ENCODE results near the gene NUDT17.

The NUDT17 gene

DNA sequence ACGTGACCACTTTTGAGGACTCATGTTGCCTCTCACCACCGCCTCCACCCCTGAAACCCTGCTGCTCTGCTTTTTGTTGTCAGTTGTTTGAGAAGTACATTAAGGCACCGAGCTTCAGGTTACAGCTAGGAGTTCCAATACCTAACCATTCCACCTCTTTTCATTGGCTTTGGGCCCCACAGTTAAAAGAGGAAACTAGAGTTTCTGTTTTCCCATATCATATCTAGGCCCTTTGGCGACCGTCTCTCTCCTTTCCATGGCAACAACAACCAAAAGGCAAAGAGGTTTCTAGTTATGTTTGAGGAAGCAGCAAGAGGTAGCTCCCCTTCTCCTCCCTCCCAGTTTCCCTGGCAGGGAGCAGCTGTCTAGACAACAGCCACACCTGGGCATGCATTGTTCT is 34.3 kb downstream of the NUDT17 start:
- H3K36me3 Mint-ChIP-seq (ENCODE audit: low read depth): no peaks in the 10 kb centered on the region
- TF ChIP-seq, protein P1, sequence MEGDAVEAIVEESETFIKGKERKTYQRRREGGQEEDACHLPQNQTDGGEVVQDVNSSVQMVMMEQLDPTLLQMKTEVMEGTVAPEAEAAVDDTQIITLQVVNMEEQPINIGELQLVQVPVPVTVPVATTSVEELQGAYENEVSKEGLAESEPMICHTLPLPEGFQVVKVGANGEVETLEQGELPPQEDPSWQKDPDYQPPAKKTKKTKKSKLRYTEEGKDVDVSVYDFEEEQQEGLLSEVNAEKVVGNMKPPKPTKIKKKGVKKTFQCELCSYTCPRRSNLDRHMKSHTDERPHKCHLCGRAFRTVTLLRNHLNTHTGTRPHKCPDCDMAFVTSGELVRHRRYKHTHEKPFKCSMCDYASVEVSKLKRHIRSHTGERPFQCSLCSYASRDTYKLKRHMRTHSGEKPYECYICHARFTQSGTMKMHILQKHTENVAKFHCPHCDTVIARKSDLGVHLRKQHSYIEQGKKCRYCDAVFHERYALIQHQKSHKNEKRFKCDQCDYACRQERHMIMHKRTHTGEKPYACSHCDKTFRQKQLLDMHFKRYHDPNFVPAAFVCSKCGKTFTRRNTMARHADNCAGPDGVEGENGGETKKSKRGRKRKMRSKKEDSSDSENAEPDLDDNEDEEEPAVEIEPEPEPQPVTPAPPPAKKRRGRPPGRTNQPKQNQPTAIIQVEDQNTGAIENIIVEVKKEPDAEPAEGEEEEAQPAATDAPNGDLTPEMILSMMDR (IDR thresholded peaks at IDR 0.05; ENCODE audit: unreplicated experiment in 3 of 3): no peak
- H3K4me3 Mint-ChIP-seq: no peak overlapping the region
- H3K27ac Mint-ChIP-seq: peak overlapping the region in 1 of 3 experiments; percentile 21
- peaks cover 6% of the 10 kb centered on the region for H3K4me1 Mint-ChIP-seq
- H3K27me3 Mint-ChIP-seq (ENCODE audit: low read depth): peaks cover 29% of the 10 kb centered on the region
- no peaks in the 10 kb centered on the region for H3K9me3 Mint-ChIP-seq

DNA sequence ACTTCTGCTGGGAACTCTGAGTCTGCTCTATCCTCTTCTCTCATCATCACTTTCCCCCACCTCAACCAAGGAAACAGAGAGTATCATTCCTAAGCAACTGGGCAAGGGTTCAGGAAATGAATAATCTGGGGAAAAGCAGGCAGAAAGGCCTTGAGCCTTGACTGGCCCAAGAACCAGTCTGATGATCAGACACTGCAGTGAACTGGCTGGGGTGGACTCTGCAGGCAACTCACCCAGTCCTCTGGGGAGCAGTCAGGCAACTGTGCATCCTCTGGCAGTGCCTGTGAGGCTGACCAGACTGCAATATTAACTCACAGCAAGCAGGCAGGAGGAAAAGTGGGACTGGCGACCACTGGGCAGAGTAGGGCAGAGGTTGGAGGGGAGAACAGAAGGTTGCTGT is 39.2 kb downstream of the NUDT17 start:
- H3K9me3 Mint-ChIP-seq: no peaks in the 10 kb centered on the region
- H3K27me3 Mint-ChIP-seq (ENCODE audit: low read depth): peaks cover 38% of the 10 kb centered on the region
- TF ChIP-seq, protein P1 (IDR thresholded peaks at IDR 0.05; ENCODE audit: unreplicated experiment in 3 of 3): no peak
- peaks cover 35% of the 10 kb centered on the region for H3K4me1 Mint-ChIP-seq
- H3K4me3 Mint-ChIP-seq: peak overlapping the region; percentile 76 to 87 (median 78)
- H3K36me3 Mint-ChIP-seq (ENCODE audit: low read depth): no peaks in the 10 kb centered on the region
- no peak overlapping the region for H3K27ac Mint-ChIP-seq

DNA sequence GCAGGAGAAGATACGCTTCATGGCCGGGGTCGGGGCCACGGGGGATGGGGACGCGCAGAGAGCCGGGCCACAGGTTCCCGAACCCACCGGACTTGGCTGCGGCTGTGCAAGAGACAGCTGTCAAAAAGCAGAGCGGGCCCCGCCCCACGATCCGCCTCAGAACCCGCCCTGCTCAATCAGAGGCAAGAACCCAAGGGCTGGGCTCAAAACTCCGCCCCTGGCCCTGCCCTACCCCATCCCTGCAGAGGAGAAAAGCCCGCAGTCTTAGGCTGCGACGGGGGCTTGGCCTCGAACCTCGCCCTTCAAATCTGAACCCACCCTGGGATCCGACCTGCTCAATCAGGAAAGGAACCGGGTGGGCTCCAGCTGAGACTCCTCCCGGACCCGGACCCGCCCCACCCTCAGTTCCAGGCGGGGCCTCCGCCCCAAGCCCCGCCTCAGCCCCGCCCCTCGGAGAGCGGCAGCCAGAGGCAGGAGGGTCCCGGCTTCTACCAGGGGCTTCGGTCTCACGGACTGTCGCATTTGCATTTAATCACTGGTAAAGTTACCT is 40.4 kb downstream of the NUDT17 start, which contains the start of gene ANKRD35:
ANKRD35 (minus strand) TSS at position 129 of the 550 bp plus-strand sequence; CDS start at position 21, 108 bp downstream.
- H3K4me1 Mint-ChIP-seq: peaks cover 33% of the 10 kb centered on the region
- peak within 1 kb of the TSS in 2 of 3 experiments; percentile 57 to 84 for H3K27ac Mint-ChIP-seq
- no peaks in the 10 kb centered on the region for H3K36me3 Mint-ChIP-seq (ENCODE audit: low read depth)
- TF ChIP-seq, protein P1 (IDR thresholded peaks at IDR 0.05; ENCODE audit: unreplicated experiment in 3 of 3): no peak
- no peaks in the 10 kb centered on the region for H3K9me3 Mint-ChIP-seq
- peak within 1 kb of the TSS; percentile 76 to 87 (median 78) for H3K4me3 Mint-ChIP-seq
- peaks cover 38% of the 10 kb centered on the region for H3K27me3 Mint-ChIP-seq (ENCODE audit: low read depth)

DNA sequence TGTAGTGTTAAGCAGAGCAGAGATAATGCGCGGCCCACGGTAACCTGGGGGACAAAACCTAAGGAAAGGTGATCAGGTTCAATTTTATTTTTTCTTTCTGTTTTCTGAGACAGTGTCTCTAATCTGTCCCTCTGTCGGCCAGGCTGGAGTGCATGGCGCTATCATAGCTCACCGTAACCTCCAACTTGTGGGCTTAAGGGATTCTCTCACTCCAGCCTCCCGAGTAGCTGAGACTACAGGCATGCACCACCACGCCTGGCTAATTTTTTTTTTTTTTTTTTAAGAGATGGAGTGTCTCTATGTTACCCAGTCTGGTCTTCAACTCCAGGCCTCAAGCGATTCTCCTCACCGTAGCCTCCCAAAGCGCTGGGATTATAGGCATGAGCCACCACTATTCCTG is 41.0 kb downstream of the NUDT17 start:
- no peaks in the 10 kb centered on the region for H3K9me3 Mint-ChIP-seq
- TF ChIP-seq, protein P1 (IDR thresholded peaks at IDR 0.05; ENCODE audit: unreplicated experiment in 3 of 3): no peak
- peak overlapping the region; percentile 76 to 87 (median 78) for H3K4me3 Mint-ChIP-seq
- peaks cover 38% of the 10 kb centered on the region for H3K4me1 Mint-ChIP-seq
- H3K27ac Mint-ChIP-seq: peak overlapping the region in 2 of 3 experiments; percentile 57 to 84
- no peaks in the 10 kb centered on the region for H3K36me3 Mint-ChIP-seq (ENCODE audit: low read depth)
- H3K27me3 Mint-ChIP-seq (ENCODE audit: low read depth): peaks cover 38% of the 10 kb centered on the region

DNA sequence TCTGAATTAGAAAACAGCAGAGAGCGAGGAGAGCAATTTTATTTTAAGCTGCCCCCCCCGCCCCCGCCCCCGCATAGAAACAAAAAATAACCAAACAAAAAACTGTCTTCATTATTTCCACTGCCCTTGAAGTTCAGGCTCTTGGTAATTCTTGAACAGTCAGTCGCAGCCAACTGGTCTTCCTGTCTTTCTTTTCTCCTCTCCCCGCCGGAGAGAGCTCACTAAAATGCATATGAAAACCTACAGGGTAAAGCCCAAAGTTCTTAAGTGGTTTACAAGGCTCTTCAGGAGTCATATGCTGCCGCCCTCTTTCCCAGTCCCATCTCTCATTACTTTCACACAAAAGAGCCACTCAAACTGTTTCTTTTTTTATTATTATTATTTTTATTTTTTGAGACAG is 41.4 kb downstream of the NUDT17 start:
- TF ChIP-seq, protein P1 (IDR thresholded peaks at IDR 0.05; ENCODE audit: unreplicated experiment in 3 of 3): no peak
- Mint-ChIP-seq H3K9me3 (no peaks in the 10 kb centered on the region), H3K27ac (peak overlapping the region; percentile 40 to 84 (median 57)), H3K27me3 (ENCODE audit: low read depth) (peaks cover 38% of the 10 kb centered on the region), H3K4me3 (peak overlapping the region; percentile 76 to 87 (median 78)), H3K4me1 (peaks cover 42% of the 10 kb centered on the region), H3K36me3 (ENCODE audit: low read depth) (no peaks in the 10 kb centered on the region)

DNA sequence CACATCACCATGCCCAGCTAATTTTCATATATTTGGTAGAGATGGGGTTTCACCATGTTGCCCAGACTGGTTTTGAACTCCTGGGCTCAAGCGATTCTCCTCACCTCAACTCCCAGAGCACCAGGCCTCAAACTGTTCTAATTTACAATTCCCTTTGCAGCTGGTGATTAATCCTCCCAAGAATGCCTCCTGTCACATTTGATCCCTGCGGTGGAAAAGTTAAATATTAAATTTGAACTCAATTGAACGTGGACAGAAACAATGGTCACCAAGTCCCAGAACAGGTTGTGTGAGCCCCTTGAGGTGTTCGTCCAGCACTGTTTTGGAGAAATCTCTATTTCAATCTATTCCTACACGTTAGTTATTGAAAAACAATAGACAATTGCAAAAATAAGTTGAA is 42.2 kb downstream of the NUDT17 start:
- H3K4me3 Mint-ChIP-seq: peak overlapping the region; percentile 41 to 65 (median 53)
- H3K36me3 Mint-ChIP-seq (ENCODE audit: low read depth): no peaks in the 10 kb centered on the region
- peak overlapping the region; percentile 75 to 94 (median 83) for H3K27ac Mint-ChIP-seq
- H3K4me1 Mint-ChIP-seq: peaks cover 49% of the 10 kb centered on the region
- peaks cover 33% of the 10 kb centered on the region for H3K27me3 Mint-ChIP-seq (ENCODE audit: low read depth)
- TF ChIP-seq, protein P1 (IDR thresholded peaks at IDR 0.05; ENCODE audit: unreplicated experiment in 3 of 3): no peak
- no peaks in the 10 kb centered on the region for H3K9me3 Mint-ChIP-seq
